Measurements from ENCODE around the gene PUSL1.

PUSL1 gene

GRCh38 chr1:1331068-1331965, 22.9 kb downstream of the PUSL1 start, which contains the start of gene TAS1R3:
TSS of gene TAS1R3 (plus strand) at chr1:1331280. CDS start at chr1:1331346, 66 bp downstream.
- no peak for DNase-seq (ENCODE audit: low read depth)
- TF ChIP-seq, protein P1, sequence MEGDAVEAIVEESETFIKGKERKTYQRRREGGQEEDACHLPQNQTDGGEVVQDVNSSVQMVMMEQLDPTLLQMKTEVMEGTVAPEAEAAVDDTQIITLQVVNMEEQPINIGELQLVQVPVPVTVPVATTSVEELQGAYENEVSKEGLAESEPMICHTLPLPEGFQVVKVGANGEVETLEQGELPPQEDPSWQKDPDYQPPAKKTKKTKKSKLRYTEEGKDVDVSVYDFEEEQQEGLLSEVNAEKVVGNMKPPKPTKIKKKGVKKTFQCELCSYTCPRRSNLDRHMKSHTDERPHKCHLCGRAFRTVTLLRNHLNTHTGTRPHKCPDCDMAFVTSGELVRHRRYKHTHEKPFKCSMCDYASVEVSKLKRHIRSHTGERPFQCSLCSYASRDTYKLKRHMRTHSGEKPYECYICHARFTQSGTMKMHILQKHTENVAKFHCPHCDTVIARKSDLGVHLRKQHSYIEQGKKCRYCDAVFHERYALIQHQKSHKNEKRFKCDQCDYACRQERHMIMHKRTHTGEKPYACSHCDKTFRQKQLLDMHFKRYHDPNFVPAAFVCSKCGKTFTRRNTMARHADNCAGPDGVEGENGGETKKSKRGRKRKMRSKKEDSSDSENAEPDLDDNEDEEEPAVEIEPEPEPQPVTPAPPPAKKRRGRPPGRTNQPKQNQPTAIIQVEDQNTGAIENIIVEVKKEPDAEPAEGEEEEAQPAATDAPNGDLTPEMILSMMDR (IDR thresholded peaks at IDR 0.05; ENCODE audit: low read depth, low read length, missing control alignments) = no peak
- no peak within 1 kb of the TSS for H3K4me3 ChIP-seq (ENCODE audit: low read depth, low read length)

- TF ChIP-seq, protein P1 (IDR thresholded peaks at IDR 0.05; ENCODE audit: low read depth, low read length, missing control alignments) = no peak
- no peak overlapping the region for H3K4me3 ChIP-seq (ENCODE audit: low read depth, low read length)
- no peak for DNase-seq (ENCODE audit: low read depth)
These were observed 23.8 kb downstream of the PUSL1 start for GRCh38 chr1:1332031-1332755.

GRCh38 chr1:1332774-1333480, 24.5 kb downstream of the PUSL1 start:
- TF ChIP-seq, protein P1 (IDR thresholded peaks at IDR 0.05; ENCODE audit: low read depth, low read length, missing control alignments) = no peak
- no peak for DNase-seq (ENCODE audit: low read depth)
- no peak overlapping the region for H3K4me3 ChIP-seq (ENCODE audit: low read depth, low read length)

DNA sequence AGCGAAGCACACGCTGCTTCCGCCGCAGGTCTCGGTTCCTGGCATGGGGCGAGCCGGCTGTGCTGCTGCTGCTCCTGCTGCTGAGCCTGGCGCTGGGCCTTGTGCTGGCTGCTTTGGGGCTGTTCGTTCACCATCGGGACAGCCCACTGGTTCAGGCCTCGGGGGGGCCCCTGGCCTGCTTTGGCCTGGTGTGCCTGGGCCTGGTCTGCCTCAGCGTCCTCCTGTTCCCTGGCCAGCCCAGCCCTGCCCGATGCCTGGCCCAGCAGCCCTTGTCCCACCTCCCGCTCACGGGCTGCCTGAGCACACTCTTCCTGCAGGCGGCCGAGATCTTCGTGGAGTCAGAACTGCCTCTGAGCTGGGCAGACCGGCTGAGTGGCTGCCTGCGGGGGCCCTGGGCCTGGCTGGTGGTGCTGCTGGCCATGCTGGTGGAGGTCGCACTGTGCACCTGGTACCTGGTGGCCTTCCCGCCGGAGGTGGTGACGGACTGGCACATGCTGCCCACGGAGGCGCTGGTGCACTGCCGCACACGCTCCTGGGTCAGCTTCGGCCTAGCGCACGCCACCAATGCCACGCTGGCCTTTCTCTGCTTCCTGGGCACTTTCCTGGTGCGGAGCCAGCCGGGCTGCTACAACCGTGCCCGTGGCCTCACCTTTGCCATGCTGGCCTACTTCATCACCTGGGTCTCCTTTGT, 25.3 kb downstream of the PUSL1 start:
- DNase-seq (ENCODE audit: low read depth) = no peak
- TF ChIP-seq, protein P1 (IDR thresholded peaks at IDR 0.05; ENCODE audit: low read depth, low read length, missing control alignments) = no peak
- no peak overlapping the region for H3K4me3 ChIP-seq (ENCODE audit: low read depth, low read length)

DNA sequence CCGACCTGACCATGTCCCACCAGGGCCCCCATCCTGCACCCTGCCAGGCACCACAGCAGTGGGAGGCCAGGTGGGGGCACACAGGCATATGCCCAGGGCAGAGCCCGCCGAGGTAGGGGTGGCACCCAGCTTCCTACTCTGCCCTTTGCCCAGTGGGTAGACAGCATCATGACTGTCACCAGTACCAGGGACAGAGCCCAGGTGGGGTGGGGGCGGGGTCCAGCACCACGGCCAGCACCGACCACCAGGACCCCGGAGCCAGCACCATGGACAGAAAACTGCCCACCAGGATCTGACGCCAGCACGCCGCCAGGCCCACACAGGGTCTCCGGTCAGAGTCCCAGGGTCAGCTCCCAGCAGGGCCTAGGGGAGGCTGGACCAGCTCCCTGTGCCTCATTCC, 26.4 kb downstream of the PUSL1 start:
- no peak for DNase-seq (ENCODE audit: low read depth)
- no peak overlapping the region for H3K4me3 ChIP-seq (ENCODE audit: low read depth, low read length)
- TF ChIP-seq, protein P1 (IDR thresholded peaks at IDR 0.05; ENCODE audit: low read depth, low read length, missing control alignments) = no peak

GRCh38 chr1:1335283-1335682, 26.9 kb downstream of the PUSL1 start:
- no peak for DNase-seq (ENCODE audit: low read depth)
- TF ChIP-seq, protein P1 (IDR thresholded peaks at IDR 0.05; ENCODE audit: low read depth, low read length, missing control alignments) = no peak
- H3K4me3 ChIP-seq (ENCODE audit: low read depth, low read length) = no peak overlapping the region

Measured in GM12864 (cell line).